H9 (cell line): ENCODE data around the gene RRP9. TPM values are rescaled to one million over a fixed set of nuclear protein-coding genes. Genes with fewer than 3 reads are reported as not detected.

Source experiments
- DNase-seq: peaks from one replicate; pipeline ENCODE4 v3.0.0-alpha.2; 2017
- H2AFZ ChIP-seq: one replicate; pipeline ENCODE4 v1.6.1; 2013; ENCODE audit warnings: mild to moderate bottlenecking, low read length, control low read depth, moderate library complexity
- H2AK5ac ChIP-seq: 2 replicates; pipeline ENCODE4 v1.6.1; 2013; ENCODE audit warnings: low read length, control low read depth, mixed read lengths; ENCODE audit not compliant: insufficient read length
- H2BK120ac ChIP-seq: one replicate; pipeline ENCODE4 v1.6.1; 2013; ENCODE audit warnings: low read depth, mild to moderate bottlenecking, low read length, control low read depth, inconsistent platforms; ENCODE audit not compliant: poor library complexity, severe bottlenecking
- H2BK12ac ChIP-seq: 2 replicates; pipeline ENCODE4 v1.6.1; 2013; ENCODE audit warnings: low read length, control low read depth, mixed read lengths, low read depth; ENCODE audit not compliant: insufficient read length
- H2BK15ac ChIP-seq: 2 replicates; pipeline ENCODE4 v1.6.1; 2013; ENCODE audit warnings: low read depth, low read length, control low read depth
- H2BK20ac ChIP-seq: one replicate; pipeline ENCODE4 v1.6.1; 2013; ENCODE audit warnings: low read depth, mild to moderate bottlenecking, low read length, control low read depth, inconsistent platforms; ENCODE audit not compliant: poor library complexity, severe bottlenecking
- H2BK5ac ChIP-seq: 2 replicates; pipeline ENCODE4 v1.6.1; 2013; ENCODE audit warnings: low read length, control low read depth, mixed read lengths; ENCODE audit not compliant: insufficient read length
- H3K14ac ChIP-seq: 2 replicates; pipeline ENCODE4 v1.6.1; 2013; ENCODE audit warnings: low read length, control low read depth; ENCODE audit not compliant: insufficient read depth
- H3K18ac ChIP-seq: 2 replicates; pipeline ENCODE4 v1.6.1; 2013; ENCODE audit warnings: low read depth, mild to moderate bottlenecking, mixed read lengths, low read length, control low read depth; ENCODE audit not compliant: insufficient read length
- H3K23ac ChIP-seq: 2 replicates; pipeline ENCODE4 v1.6.1; 2013; ENCODE audit warnings: low read length, control low read depth, mixed read lengths, low read depth; ENCODE audit not compliant: insufficient read length
- H3K23me2 ChIP-seq: 2 replicates; pipeline ENCODE4 v1.6.1; 2013; ENCODE audit warnings: low read depth, mild to moderate bottlenecking, mixed read lengths, low read length, control low read depth; ENCODE audit not compliant: insufficient read length, poor library complexity, severe bottlenecking
- H3K27ac ChIP-seq: 2 replicates; pipeline ENCODE4 v1.5.1; 2013; ENCODE audit warnings: low read length, control low read depth, mixed read lengths, low read depth; ENCODE audit not compliant: insufficient read length
- H3K27me3 ChIP-seq: 2 replicates; pipeline ENCODE4 v1.6.1; 2013; ENCODE audit warnings: low read length, control low read depth, inconsistent platforms; ENCODE audit not compliant: insufficient read depth
- H3K4ac ChIP-seq: 2 replicates; pipeline ENCODE4 v1.6.1; 2013; ENCODE audit warnings: low read depth, mild to moderate bottlenecking, control low read depth, inconsistent platforms, low read length, moderate library complexity
- H3K4me1 ChIP-seq: 2 replicates; pipeline ENCODE4 v1.6.1; 2013; ENCODE audit warnings: low read length, control low read depth, inconsistent platforms; ENCODE audit not compliant: insufficient read depth
- H3K4me2 ChIP-seq: 2 replicates; pipeline ENCODE4 v1.6.1; 2013; ENCODE audit warnings: low read length, control low read depth, mixed read lengths; ENCODE audit not compliant: insufficient read length, insufficient read depth
- H3K56ac ChIP-seq: 2 replicates; pipeline ENCODE4 v1.6.1; 2013; ENCODE audit warnings: low read depth, mild to moderate bottlenecking, mixed read lengths, low read length, control low read depth; ENCODE audit not compliant: insufficient read length
- H3K79me1 ChIP-seq: 2 replicates; pipeline ENCODE4 v1.6.1; 2013; ENCODE audit warnings: low read depth, mild to moderate bottlenecking, moderate library complexity, low read length, control low read depth, inconsistent platforms; ENCODE audit not compliant: insufficient read depth, poor library complexity, severe bottlenecking
- H3K79me2 ChIP-seq: 2 replicates; pipeline ENCODE4 v1.6.1; 2013; ENCODE audit warnings: low read length, control low read depth, inconsistent platforms; ENCODE audit not compliant: insufficient read depth
- H3K9ac ChIP-seq: 2 replicates; pipeline ENCODE4 v1.6.1; 2013; ENCODE audit warnings: low read length, control low read depth, mixed read lengths; ENCODE audit not compliant: insufficient read length; ENCODE audit errors: extremely low read depth
- H3K9me3 ChIP-seq: one replicate; pipeline ENCODE4 v1.6.1; 2013; ENCODE audit warnings: low read depth, low read length, inconsistent platforms; ENCODE audit not compliant: control insufficient read depth
- H3T11ph ChIP-seq: one replicate; pipeline ENCODE4 v1.6.1; 2013; ENCODE audit warnings: mild to moderate bottlenecking, low read length, control low read depth, inconsistent platforms
- H4K20me1 ChIP-seq: one replicate; pipeline ENCODE4 v1.6.1; 2013; ENCODE audit not compliant: control insufficient read depth, insufficient read length, insufficient read depth
- H4K5ac ChIP-seq: 2 replicates; pipeline ENCODE4 v1.6.1; 2013; ENCODE audit warnings: low read depth, mild to moderate bottlenecking, mixed read lengths, low read length, control low read depth; ENCODE audit not compliant: insufficient read length
- H4K8ac ChIP-seq: replicated peaks from 2 replicates; pipeline ENCODE4 v1.6.1; 2013; ENCODE audit warnings: low read length, control low read depth, mixed read lengths, low read depth; ENCODE audit not compliant: insufficient read length
- H4K91ac ChIP-seq: 2 replicates; pipeline ENCODE4 v1.6.1; 2013; ENCODE audit warnings: low read depth, mild to moderate bottlenecking, moderate library complexity, mixed read lengths, low read length, control low read depth; ENCODE audit not compliant: insufficient read length
- H3K27ac Mint-ChIP-seq, 3 experiments: 2 replicates in 2 of 3; 3 replicates in 1 of 3; pipeline ENCODE4 v1.8.0; 2020 to 2021; ENCODE audit warnings: mixed read lengths in 3 of 3, mild to moderate bottlenecking in 1 of 3, moderate library complexity in 1 of 3
- H3K27me3 Mint-ChIP-seq: 2 replicates; pipeline ENCODE4 v1.8.0; 2021; ENCODE audit warnings: low read depth, mild to moderate bottlenecking, moderate library complexity, mixed read lengths
- H3K36me3 Mint-ChIP-seq, 3 experiments: 2 replicates in 2 of 3; 3 replicates in 1 of 3; pipeline ENCODE4 v1.8.0; 2020 to 2021; ENCODE audit warnings: low read depth in 3 of 3, mixed read lengths in 3 of 3; ENCODE audit not compliant: insufficient read depth in 1 of 3
- H3K4me1 Mint-ChIP-seq, 2 experiments: 2 replicates each; pipeline ENCODE4 v1.8.0; 2020; ENCODE audit warnings: mixed read lengths in 2 of 2
- H3K4me3 Mint-ChIP-seq, 2 experiments: 2 replicates in 1 of 2; 3 replicates in 1 of 2; pipeline ENCODE4 v1.8.0; 2020 to 2021; ENCODE audit warnings: mild to moderate bottlenecking in 2 of 2, mixed read lengths in 2 of 2, moderate library complexity in 1 of 2
- H3K9me3 Mint-ChIP-seq, 2 experiments: 2 replicates in 1 of 2; 3 replicates in 1 of 2; pipeline ENCODE4 v1.8.0; 2020; ENCODE audit warnings: mild to moderate bottlenecking in 2 of 2, mixed read lengths in 2 of 2, moderate library complexity in 1 of 2
- WGBS: extraction: QIAGEN DNeasy Blood & Tissue Kit; methylation state at CpG from one replicate; pipeline ENCODE4 v1.1.7; 2013; ENCODE audit warnings: missing lambda C conversion rate, low lambda C conversion rate, mixed read lengths; ENCODE audit not compliant: insufficient read length; ENCODE audit errors: extremely low coverage; 5-methylcytosine and 5-hydroxymethylcytosine counted together
- total RNA-seq: library from RNA; stranded (reverse); gene quantifications from 2 replicates; pipeline ENCODE4 v1.2.1, GENCODE V29; 2021
- TF ChIP-seq, protein P1 (sequence below): fragments of 200-600 bp; sonication (generic); conservative IDR thresholded peaks from 3 replicates; pipeline ENCODE4 v1.8.0; 2021; ENCODE audit warnings: antibody characterized with exemption, mild to moderate bottlenecking

Gene RRP9
- total RNA-seq, 1 experiment from 2014 or later = 64.0 TPM

DNA sequence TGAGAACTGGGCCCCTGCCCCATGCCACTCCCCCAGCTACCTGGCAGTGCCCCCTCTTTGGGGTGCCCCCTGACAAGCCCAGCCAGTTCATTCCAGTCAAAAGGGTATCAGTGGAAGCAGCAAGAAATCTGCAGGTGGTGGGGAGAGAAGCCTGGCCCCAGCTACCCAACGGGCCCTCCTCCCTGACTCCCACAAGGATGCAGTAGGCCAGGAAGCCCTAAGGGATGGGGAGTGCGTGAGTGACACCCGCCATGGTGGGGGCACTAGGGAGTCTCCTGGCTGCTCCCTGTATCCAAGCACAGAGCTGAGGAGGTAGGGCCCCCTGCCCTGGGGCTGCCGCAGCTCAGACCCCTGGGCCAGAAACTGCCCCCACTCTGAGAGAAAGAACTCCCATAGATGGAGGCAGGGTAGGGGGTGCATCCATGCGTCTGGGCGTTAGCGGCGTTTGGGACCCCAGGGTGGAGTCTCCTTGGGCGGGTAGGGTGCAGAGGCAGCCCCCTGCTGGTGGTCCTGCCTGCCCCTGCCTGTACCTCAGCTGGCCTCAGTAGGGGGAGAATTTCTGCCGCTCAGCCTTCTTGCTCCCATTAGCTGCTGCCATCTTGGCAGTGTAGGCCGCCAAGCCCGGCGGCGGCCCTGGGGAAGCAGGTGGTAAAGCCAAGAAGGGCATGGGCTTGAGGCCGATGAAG is 16.0 kb upstream of the RRP9 start:
- DNase-seq = no peak
- Mint-ChIP-seq H3K4me3 (no peak overlapping the region), H3K36me3 (no peaks in the 10 kb centered on the region), H3K27me3 (peaks cover 71% of the 10 kb centered on the region), H3K27ac (no peak overlapping the region), H3K9me3 (no peaks in the 10 kb centered on the region), H3K4me1 (peaks cover 12 to 25% of the 10 kb centered on the region in 2 experiments)
- H2BK15ac ChIP-seq = no peak overlapping the region
- no peak overlapping the region for H4K91ac ChIP-seq
- no peak overlapping the region for H4K5ac ChIP-seq
- H3K9ac ChIP-seq = no peak overlapping the region
- no peaks in the 10 kb centered on the region for H3K4me1 ChIP-seq
- H4K8ac ChIP-seq = no peak overlapping the region
- TF ChIP-seq, protein P1, sequence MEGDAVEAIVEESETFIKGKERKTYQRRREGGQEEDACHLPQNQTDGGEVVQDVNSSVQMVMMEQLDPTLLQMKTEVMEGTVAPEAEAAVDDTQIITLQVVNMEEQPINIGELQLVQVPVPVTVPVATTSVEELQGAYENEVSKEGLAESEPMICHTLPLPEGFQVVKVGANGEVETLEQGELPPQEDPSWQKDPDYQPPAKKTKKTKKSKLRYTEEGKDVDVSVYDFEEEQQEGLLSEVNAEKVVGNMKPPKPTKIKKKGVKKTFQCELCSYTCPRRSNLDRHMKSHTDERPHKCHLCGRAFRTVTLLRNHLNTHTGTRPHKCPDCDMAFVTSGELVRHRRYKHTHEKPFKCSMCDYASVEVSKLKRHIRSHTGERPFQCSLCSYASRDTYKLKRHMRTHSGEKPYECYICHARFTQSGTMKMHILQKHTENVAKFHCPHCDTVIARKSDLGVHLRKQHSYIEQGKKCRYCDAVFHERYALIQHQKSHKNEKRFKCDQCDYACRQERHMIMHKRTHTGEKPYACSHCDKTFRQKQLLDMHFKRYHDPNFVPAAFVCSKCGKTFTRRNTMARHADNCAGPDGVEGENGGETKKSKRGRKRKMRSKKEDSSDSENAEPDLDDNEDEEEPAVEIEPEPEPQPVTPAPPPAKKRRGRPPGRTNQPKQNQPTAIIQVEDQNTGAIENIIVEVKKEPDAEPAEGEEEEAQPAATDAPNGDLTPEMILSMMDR = no peak
- no peak overlapping the region for H3K23ac ChIP-seq
- H3K18ac ChIP-seq = no peak overlapping the region
- no peaks in the 10 kb centered on the region for H3K9me3 ChIP-seq
- no peaks in the 10 kb centered on the region for H3K79me2 ChIP-seq
- H3K14ac ChIP-seq = no peak overlapping the region
- H2AFZ ChIP-seq = no peak overlapping the region
- H2AK5ac ChIP-seq = no peak overlapping the region
- H2BK20ac ChIP-seq = no peak overlapping the region
- H2BK12ac ChIP-seq = no peak overlapping the region
- no peak overlapping the region for H3K27ac ChIP-seq
- no peak overlapping the region for H2BK120ac ChIP-seq
- no peak overlapping the region for H3K4me2 ChIP-seq
- H4K20me1 ChIP-seq = no peaks in the 10 kb centered on the region
- no peak overlapping the region for H3T11ph ChIP-seq
- no CpG with 5 or more reads among the region's 15 CpGs for WGBS
- H3K56ac ChIP-seq = no peak overlapping the region
- no peaks in the 10 kb centered on the region for H3K79me1 ChIP-seq
- H2BK5ac ChIP-seq = no peak overlapping the region
- H3K23me2 ChIP-seq = no peaks in the 10 kb centered on the region
- H3K4ac ChIP-seq = no peak overlapping the region
- peaks cover 21% of the 10 kb centered on the region for H3K27me3 ChIP-seq
